Effector memory CD4-positive, alpha-beta T cell (primary cell): Measurements from ENCODE around the gene RNF220.

Experiments
- DNase-seq, 3 donors: peaks; one replicate each; pipeline ENCODE4 v3.0.0-alpha.2; 2020
- H3K27ac ChIP-seq: 2 replicates; pipeline ENCODE4 v1.7.0; 2013; ENCODE audit warnings: mild to moderate bottlenecking, low read length, moderate library complexity; ENCODE audit not compliant: insufficient read depth, poor library complexity, severe bottlenecking
- H3K27me3 ChIP-seq: replicated peaks from 2 replicates; pipeline ENCODE4 v1.7.0; 2013; ENCODE audit warnings: mild to moderate bottlenecking, low read length; ENCODE audit not compliant: insufficient read depth, control insufficient read depth, poor library complexity, severe bottlenecking
- H3K36me3 ChIP-seq: 2 replicates; pipeline ENCODE4 v1.7.0; 2013; ENCODE audit warnings: mild to moderate bottlenecking, low read length, moderate library complexity; ENCODE audit not compliant: control insufficient read depth, insufficient read depth
- H3K4me1 ChIP-seq: 2 replicates; pipeline ENCODE4 v1.7.0; 2013; ENCODE audit warnings: low read length, mild to moderate bottlenecking; ENCODE audit not compliant: control insufficient read depth, insufficient read depth, poor library complexity, severe bottlenecking
- H3K4me3 ChIP-seq: 2 replicates; pipeline ENCODE4 v1.7.0; 2013; ENCODE audit warnings: low read length, low read depth, mild to moderate bottlenecking; ENCODE audit not compliant: insufficient read depth, poor library complexity, severe bottlenecking
- H3K9me3 ChIP-seq: 2 replicates; pipeline ENCODE4 v1.7.0; 2013; ENCODE audit warnings: mild to moderate bottlenecking, low read length, moderate library complexity; ENCODE audit not compliant: control insufficient read depth

Gene RNF220

GRCh38 chr1:44464361-44464760, 59.3 kb downstream of the RNF220 start:
- Histone ChIP-seq H3K36me3 (no peaks in the 10 kb centered on the region), H3K4me1 (no peaks in the 10 kb centered on the region), H3K27ac (no peak overlapping the region), H3K4me3 (no peak overlapping the region), H3K9me3 (no peaks in the 10 kb centered on the region), H3K27me3 (no peaks in the 10 kb centered on the region)
- no peak for DNase-seq

GRCh38 chr1:44467566-44467965, 62.5 kb downstream of the RNF220 start:
- no peaks in the 10 kb centered on the region for H3K4me1 ChIP-seq
- no peak for DNase-seq
- H3K27ac ChIP-seq = no peak overlapping the region
- H3K4me3 ChIP-seq = no peak overlapping the region
- H3K9me3 ChIP-seq = no peaks in the 10 kb centered on the region
- H3K36me3 ChIP-seq = no peaks in the 10 kb centered on the region
- H3K27me3 ChIP-seq = no peaks in the 10 kb centered on the region

GRCh38 chr1:44471911-44472453, 66.9 kb downstream of the RNF220 start:
- Histone ChIP-seq H3K4me3 (no peak overlapping the region), H3K27ac (no peak overlapping the region), H3K36me3 (no peaks in the 10 kb centered on the region), H3K27me3 (no peaks in the 10 kb centered on the region), H3K4me1 (no peaks in the 10 kb centered on the region), H3K9me3 (no peaks in the 10 kb centered on the region)
- DNase-seq = no peak

- Histone ChIP-seq H3K4me1 (no peaks in the 10 kb centered on the region), H3K9me3 (no peaks in the 10 kb centered on the region), H3K27me3 (no peaks in the 10 kb centered on the region), H3K36me3 (no peaks in the 10 kb centered on the region), H3K27ac (no peak overlapping the region), H3K4me3 (no peak overlapping the region)
- DNase-seq = no peak
Observed at GRCh38 chr1:44472620-44473525, 67.8 kb downstream of the RNF220 start.

GRCh38 chr1:44476891-44477290, 71.8 kb downstream of the RNF220 start:
- Histone ChIP-seq H3K4me1 (no peaks in the 10 kb centered on the region), H3K27ac (no peak overlapping the region), H3K9me3 (no peaks in the 10 kb centered on the region), H3K27me3 (no peaks in the 10 kb centered on the region), H3K36me3 (no peaks in the 10 kb centered on the region), H3K4me3 (no peak overlapping the region)
- DNase-seq = no peak

- H3K27ac ChIP-seq = no peak overlapping the region
- H3K4me1 ChIP-seq = no peaks in the 10 kb centered on the region
- H3K9me3 ChIP-seq = no peaks in the 10 kb centered on the region
- no peaks in the 10 kb centered on the region for H3K36me3 ChIP-seq
- no peak for DNase-seq
- H3K27me3 ChIP-seq = no peaks in the 10 kb centered on the region
- no peak overlapping the region for H3K4me3 ChIP-seq
Observed at GRCh38 chr1:44481701-44482100, 76.6 kb downstream of the RNF220 start.

- no peak for DNase-seq
- Histone ChIP-seq H3K4me3 (no peak overlapping the region), H3K36me3 (no peaks in the 10 kb centered on the region), H3K27ac (no peak overlapping the region), H3K9me3 (no peaks in the 10 kb centered on the region), H3K4me1 (no peaks in the 10 kb centered on the region), H3K27me3 (no peaks in the 10 kb centered on the region)
Observed at GRCh38 chr1:44483089-44483874, 78.2 kb downstream of the RNF220 start.

- no peaks in the 10 kb centered on the region for H3K27me3 ChIP-seq
- no peak overlapping the region for H3K4me3 ChIP-seq
- H3K4me1 ChIP-seq = no peaks in the 10 kb centered on the region
- H3K36me3 ChIP-seq = no peaks in the 10 kb centered on the region
- no peaks in the 10 kb centered on the region for H3K9me3 ChIP-seq
- DNase-seq = no peak
- no peak overlapping the region for H3K27ac ChIP-seq
Observed at GRCh38 chr1:44484155-44484688, 79.2 kb downstream of the RNF220 start.

GRCh38 chr1:44485229-44485933, 80.3 kb downstream of the RNF220 start:
- Histone ChIP-seq H3K9me3 (no peaks in the 10 kb centered on the region), H3K36me3 (no peaks in the 10 kb centered on the region), H3K4me3 (no peak overlapping the region), H3K27me3 (no peaks in the 10 kb centered on the region), H3K27ac (no peak overlapping the region), H3K4me1 (no peaks in the 10 kb centered on the region)
- DNase-seq = no peak
